Fibroblast of upper back skin (primary cell): Measurements from ENCODE around the gene CRYBG3.
"Not testable (repeated sequence)": the region's sequence is repeated elsewhere in the genome, so short reads cannot be mapped to it uniquely, and the experiment has no call there.

ENCODE experiments used
- DNase-seq: peaks from one replicate; pipeline ENCODE4 v3.0.0-alpha.2; 2013

CRYBG3 gene

GRCh38 chr3:97821774-97822358 lies at the start of gene CRYBG3:
CRYBG3 (plus strand) TSS chr3:97822011; CDS start chr3:97822207, 196 bp downstream.
- peak; percentile 80 for DNase-seq

- DNase-seq, result no peak
Observed at GRCh38 chr3:97772926-97773325, 48.9 kb upstream of the CRYBG3 start.

GRCh38 chr3:97778152-97778551 lies 43.7 kb upstream of the CRYBG3 start:
- DNase-seq, result no peak

GRCh38 chr3:97793420-97794019 lies 28.3 kb upstream of the CRYBG3 start:
- DNase-seq, result peak; percentile 53

- DNase-seq, result no peak
Observed at GRCh38 chr3:97795951-97796350, 25.9 kb upstream of the CRYBG3 start.

DNA sequence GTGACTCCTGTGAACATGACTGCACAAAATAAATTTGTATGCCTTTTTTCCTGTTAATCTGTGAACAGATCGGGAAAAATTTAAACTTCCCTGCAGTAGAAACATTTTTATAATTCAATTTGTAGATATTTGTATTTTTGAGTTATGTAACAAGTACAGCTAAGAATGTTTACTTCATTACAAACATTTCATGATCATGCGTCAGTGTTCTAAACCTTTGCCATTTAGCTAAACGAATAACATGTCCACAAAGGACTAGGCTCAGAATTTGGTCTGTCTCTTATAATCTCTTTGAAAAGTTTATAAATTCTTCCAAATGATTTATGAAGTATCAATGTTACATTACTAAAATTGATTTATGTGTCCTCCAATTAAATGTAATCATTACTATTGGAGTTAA lies 17.3 kb upstream of the CRYBG3 start:
- no peak for DNase-seq

DNA sequence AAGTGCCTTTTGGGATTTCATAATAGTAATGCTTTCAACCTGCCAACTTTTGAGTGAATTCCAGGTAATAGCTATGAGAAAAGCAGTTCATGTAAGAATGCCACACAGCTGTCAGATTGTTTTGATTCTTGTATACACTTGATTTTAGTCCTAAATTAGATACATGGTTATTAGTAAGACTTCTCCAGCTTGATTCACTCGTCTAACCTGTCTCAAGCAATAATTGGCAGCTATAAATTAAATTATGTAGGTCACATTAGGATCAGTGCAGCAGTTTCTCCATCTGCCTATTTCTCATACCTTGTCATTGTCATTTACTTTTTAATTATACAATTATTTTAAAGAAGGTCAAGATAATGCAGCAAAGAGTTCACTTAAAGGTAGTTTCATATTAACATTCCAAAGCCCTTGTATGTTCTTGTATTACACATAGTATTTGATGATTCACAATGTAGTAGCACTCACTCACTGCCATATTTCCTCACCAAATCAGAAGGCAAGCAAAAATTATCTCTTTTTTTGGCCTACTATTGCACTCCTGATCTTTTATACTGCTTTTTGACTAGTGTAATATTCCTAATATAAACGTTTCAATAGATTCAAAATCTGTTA lies 10.9 kb upstream of the CRYBG3 start:
- peak; percentile 33 for DNase-seq

DNA sequence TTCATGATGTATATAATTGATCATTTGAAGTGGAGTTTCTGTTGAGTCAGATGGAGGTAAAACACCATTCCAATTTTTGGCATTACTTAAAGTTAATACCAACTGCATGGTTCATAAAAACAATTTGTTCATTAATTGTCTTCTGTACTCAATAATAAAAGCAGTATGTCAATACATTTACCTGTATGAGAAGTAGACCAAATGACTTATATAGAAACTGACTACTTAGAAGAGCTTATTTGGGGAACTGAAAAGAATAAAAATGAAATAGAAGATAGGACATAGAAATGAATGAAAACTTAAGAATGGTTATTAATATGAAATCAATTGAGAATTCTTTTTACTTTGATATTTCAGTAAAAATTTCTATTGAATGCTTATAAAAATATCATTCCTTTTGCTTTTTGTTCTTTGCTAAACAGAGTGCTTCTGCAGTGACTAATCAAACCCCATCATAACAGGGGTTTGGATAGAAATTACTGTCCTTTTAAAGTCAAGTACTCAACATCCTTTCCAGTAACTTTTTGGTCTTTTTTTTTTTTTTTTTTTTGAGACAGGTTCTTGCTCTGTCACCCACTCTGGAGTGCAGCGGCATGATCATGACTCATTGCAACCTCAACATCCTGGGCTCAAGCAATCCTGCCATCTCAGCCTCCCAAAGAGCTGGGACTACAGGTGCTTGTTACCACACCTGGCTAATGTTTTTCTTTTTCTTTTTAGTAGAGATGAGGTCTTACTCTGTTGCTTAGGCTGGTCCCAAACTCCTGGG lies 6.5 kb upstream of the CRYBG3 start:
- DNase-seq, result no peak

DNA sequence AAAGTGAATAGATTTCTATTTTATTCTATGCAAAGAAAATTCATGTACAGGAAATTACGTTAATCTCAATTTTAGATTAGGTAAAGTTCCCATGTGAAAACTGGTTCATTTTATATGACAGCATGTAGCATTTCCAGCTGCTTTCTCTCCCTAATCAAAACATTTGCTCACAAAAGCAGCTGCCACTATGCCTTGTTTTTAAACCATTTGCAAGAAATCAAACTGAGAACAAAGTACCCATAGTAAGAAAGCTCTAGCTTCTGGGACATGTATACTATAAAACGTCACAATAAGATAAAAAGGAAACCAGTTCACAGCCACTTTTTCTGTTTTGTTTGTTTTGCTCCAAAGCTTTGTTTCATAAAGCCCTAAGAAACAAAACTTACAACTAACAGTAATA lies 5.0 kb upstream of the CRYBG3 start:
- DNase-seq, result no peak

GRCh38 chr3:97817965-97818364 lies 3.8 kb upstream of the CRYBG3 start:
- no peak for DNase-seq

- no peak for DNase-seq
Observed at GRCh38 chr3:97820780-97821179, 1.0 kb upstream of the CRYBG3 start.

GRCh38 chr3:97821287-97821773 lies 481 bp upstream of the CRYBG3 start:
- no peak for DNase-seq

- peak; percentile 66 for DNase-seq
Observed at GRCh38 chr3:97822359-97822775, 556 bp downstream of the CRYBG3 start.

- no peak for DNase-seq
Observed at GRCh38 chr3:97823046-97824004, 1.5 kb downstream of the CRYBG3 start.

- DNase-seq, result no peak
Observed at GRCh38 chr3:97825101-97825500, 3.3 kb downstream of the CRYBG3 start.

GRCh38 chr3:97827741-97828471 lies 6.1 kb downstream of the CRYBG3 start:
- DNase-seq, result peak; percentile 25

DNA sequence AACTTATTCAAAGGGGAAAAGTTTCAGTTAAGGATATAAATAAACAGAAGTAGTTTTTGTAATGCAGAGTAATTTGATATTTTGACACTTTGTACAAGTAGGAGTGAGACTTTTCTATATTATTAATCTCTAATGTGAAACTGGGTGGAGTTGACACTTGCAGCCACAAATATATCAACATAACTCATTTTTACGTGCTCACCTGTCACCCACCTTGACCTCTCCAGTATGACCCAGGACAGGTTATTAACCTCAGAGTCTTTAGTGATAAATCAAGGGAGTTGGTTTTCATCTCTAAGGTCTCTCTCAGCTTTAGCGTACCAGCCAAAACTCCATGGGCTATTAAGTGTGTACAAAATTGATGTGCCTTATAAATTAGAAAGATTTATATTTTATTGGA lies 7.4 kb downstream of the CRYBG3 start:
- DNase-seq, result no peak

DNA sequence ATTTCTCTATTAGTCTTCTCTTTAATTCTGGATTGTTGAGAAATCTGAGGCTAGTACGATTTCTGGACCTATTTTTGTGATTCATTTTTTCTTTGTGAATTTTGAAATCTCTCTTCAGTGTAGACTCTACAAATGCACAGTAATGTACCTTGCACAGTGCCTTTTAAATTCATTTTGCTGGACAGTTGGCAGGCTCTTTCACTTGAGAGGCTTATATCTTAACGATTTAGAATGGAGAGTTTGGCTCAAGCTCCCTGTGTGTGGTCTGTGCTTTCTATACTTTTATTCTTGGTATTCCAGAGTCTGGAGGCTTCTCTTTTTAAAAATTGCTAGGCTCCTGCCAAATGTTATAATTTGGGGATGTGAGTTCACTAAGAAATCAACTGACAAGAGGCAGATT lies 8.8 kb downstream of the CRYBG3 start:
- DNase-seq, result no peak

DNA sequence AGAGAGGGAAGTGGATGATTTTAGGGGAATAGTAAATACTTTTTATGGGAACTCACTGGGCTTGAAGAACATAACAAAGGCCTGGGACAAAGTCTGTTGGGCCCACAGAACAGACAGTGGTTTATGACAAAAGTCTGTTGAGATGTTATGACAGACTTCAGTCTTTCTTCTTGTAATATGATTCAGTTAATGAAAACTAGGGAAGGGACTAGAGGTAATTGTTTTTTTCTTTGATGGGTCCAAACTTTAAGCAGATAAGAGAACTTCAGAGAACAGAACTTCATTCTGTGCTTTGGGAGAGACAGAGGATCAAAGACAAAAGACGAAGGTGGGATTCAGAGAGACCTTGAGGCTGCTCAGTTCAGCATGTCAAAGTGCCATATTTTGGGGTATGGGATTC lies 9.3 kb downstream of the CRYBG3 start:
- DNase-seq, result no peak

DNA sequence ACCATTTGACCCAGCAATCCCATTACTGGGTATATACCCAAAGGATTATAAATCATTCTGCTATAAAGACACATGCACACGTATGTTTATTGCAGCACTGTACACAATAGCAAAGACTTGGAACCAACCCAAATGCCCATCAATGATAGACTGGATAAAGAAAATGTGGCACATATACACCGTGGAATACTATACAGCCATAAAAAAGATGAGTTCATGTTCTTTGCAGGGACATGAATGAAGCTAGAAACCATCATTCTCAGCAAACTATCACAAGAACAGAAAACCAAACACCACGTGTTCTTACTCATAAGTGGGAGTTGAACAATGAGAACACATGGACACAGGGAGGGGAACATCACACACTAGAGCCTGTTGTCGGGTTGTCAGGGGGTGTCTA lies 11.4 kb downstream of the CRYBG3 start:
- DNase-seq, result not testable (repeated sequence)

DNA sequence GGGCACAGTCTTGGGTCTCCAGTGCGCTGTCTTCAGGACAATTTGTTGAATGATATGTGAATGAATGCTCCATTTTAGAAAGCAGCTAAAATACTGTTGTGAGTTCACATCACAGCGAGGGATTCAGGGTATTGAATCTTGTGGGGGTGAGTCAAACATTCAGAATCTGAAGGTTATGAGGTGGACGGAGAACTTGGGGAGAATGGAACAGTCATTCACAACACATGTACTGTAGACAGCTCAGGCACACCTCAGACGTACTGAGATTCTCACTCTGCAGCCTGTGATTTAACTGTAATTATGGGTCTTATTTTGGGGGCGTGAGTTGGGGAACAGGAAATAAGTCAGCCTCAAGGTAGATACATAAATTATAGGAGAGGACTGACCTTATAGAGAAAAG lies 13.9 kb downstream of the CRYBG3 start:
- DNase-seq, result peak; percentile 53

GRCh38 chr3:97838393-97838792 lies 16.6 kb downstream of the CRYBG3 start:
- DNase-seq, result no peak
